Measurements from ENCODE around the gene SH3RF3. TPM values are rescaled to one million over a fixed set of nuclear protein-coding genes. Genes with fewer than 3 reads are reported as not detected.

SH3RF3 gene
- total RNA-seq, 2 donors from 2014 or later, result 1.5 to 1.8 TPM

- H3K9ac ChIP-seq (ENCODE audit: extremely low read depth, low read length, poor library complexity, severe bottlenecking), result no peak overlapping the region
- 84 to 93% methylated on average over 15 to 16 of the region's 16 CpGs for WGBS, 2 experiments (ENCODE audit: insufficient coverage in 1 of 2, insufficient read length in 1 of 2)
- peak; percentile 34 for DNase-seq
- H3K27ac Mint-ChIP-seq, result no peak overlapping the region
- no peak overlapping the region for H3K27ac ChIP-seq (ENCODE audit: low read depth, low read length)
- no peaks in the 10 kb centered on the region for H3K4me1 ChIP-seq (ENCODE audit: control insufficient read depth, insufficient read depth, low read length)
- TF ChIP-seq CTCF (conservative IDR thresholded peaks at IDR 0.05), result no peak
- H3K4me3 ChIP-seq (ENCODE audit: low read length), result no peak overlapping the region
- no peak overlapping the region for H3K4me3 Mint-ChIP-seq
- no peaks in the 10 kb centered on the region for H3K27me3 ChIP-seq (ENCODE audit: control insufficient read depth, insufficient read depth, low read length, poor library complexity, severe bottlenecking)
- H3K9me3 ChIP-seq (ENCODE audit: control insufficient read depth, low read length), result peaks cover 8% of the 10 kb centered on the region
- H3K27me3 Mint-ChIP-seq (ENCODE audit: insufficient read depth), result no peaks in the 10 kb centered on the region
- no peaks in the 10 kb centered on the region for H3K36me3 ChIP-seq (ENCODE audit: control insufficient read depth, insufficient read depth, low read length)
- H3K9me3 Mint-ChIP-seq, result peaks cover 2% of the 10 kb centered on the region
- H3K36me3 Mint-ChIP-seq (ENCODE audit: low read depth), result no peaks in the 10 kb centered on the region
- peaks cover 6% of the 10 kb centered on the region for H3K4me1 Mint-ChIP-seq
Observed at GRCh38 chr2:109185821-109186570, 57.0 kb downstream of the SH3RF3 start.

GRCh38 chr2:109186656-109187250 lies 57.7 kb downstream of the SH3RF3 start:
- Histone ChIP-seq H3K4me3 (ENCODE audit: low read length) (no peak overlapping the region), H3K9ac (ENCODE audit: extremely low read depth, low read length, poor library complexity, severe bottlenecking) (no peak overlapping the region), H3K4me1 (ENCODE audit: control insufficient read depth, insufficient read depth, low read length) (no peaks in the 10 kb centered on the region), H3K27ac (ENCODE audit: low read depth, low read length) (no peak overlapping the region), H3K9me3 (ENCODE audit: control insufficient read depth, low read length) (peaks cover 7% of the 10 kb centered on the region), H3K27me3 (ENCODE audit: control insufficient read depth, insufficient read depth, low read length, poor library complexity, severe bottlenecking) (no peaks in the 10 kb centered on the region), H3K36me3 (ENCODE audit: control insufficient read depth, insufficient read depth, low read length) (no peaks in the 10 kb centered on the region)
- H3K4me1 Mint-ChIP-seq, result peaks cover 6% of the 10 kb centered on the region
- H3K27ac Mint-ChIP-seq, result no peak overlapping the region
- no peaks in the 10 kb centered on the region for H3K27me3 Mint-ChIP-seq (ENCODE audit: insufficient read depth)
- WGBS, 2 experiments (ENCODE audit: insufficient coverage in 1 of 2, insufficient read length in 1 of 2), result 94% methylated on average over 6 to 9 of the region's 9 CpGs
- no peak for TF ChIP-seq CTCF (conservative IDR thresholded peaks at IDR 0.05)
- DNase-seq, result no peak
- H3K36me3 Mint-ChIP-seq (ENCODE audit: low read depth), result no peaks in the 10 kb centered on the region
- no peak overlapping the region for H3K4me3 Mint-ChIP-seq
- H3K9me3 Mint-ChIP-seq, result peaks cover 2% of the 10 kb centered on the region

GRCh38 chr2:109187711-109188495 lies 58.9 kb downstream of the SH3RF3 start:
- H3K4me1 Mint-ChIP-seq, result peaks cover 6% of the 10 kb centered on the region
- no peak overlapping the region for H3K4me3 Mint-ChIP-seq
- Histone ChIP-seq H3K4me1 (ENCODE audit: control insufficient read depth, insufficient read depth, low read length) (no peaks in the 10 kb centered on the region), H3K9ac (ENCODE audit: extremely low read depth, low read length, poor library complexity, severe bottlenecking) (no peak overlapping the region), H3K9me3 (ENCODE audit: control insufficient read depth, low read length) (no peaks in the 10 kb centered on the region), H3K27ac (ENCODE audit: low read depth, low read length) (no peak overlapping the region), H3K36me3 (ENCODE audit: control insufficient read depth, insufficient read depth, low read length) (no peaks in the 10 kb centered on the region), H3K27me3 (ENCODE audit: control insufficient read depth, insufficient read depth, low read length, poor library complexity, severe bottlenecking) (no peaks in the 10 kb centered on the region), H3K4me3 (ENCODE audit: low read length) (no peak overlapping the region)
- no peaks in the 10 kb centered on the region for H3K27me3 Mint-ChIP-seq (ENCODE audit: insufficient read depth)
- TF ChIP-seq CTCF (conservative IDR thresholded peaks at IDR 0.05), result no peak
- H3K9me3 Mint-ChIP-seq, result no peaks in the 10 kb centered on the region
- H3K36me3 Mint-ChIP-seq (ENCODE audit: low read depth), result no peaks in the 10 kb centered on the region
- WGBS, 2 experiments (ENCODE audit: insufficient coverage in 1 of 2, insufficient read length in 1 of 2), result 82 to 92% methylated on average over 14 to 19 of the region's 19 CpGs
- H3K27ac Mint-ChIP-seq, result no peak overlapping the region
- no peak for DNase-seq
